ENCODE measurements around the gene SULT1A3. TPM values are rescaled to one million over a fixed set of nuclear protein-coding genes. Genes with fewer than 3 reads are reported as not detected.
"Not testable (repeated sequence)": the region's sequence is repeated elsewhere in the genome, so short reads cannot be mapped to it uniquely, and the experiment has no call there.

Gene SULT1A3
- total RNA-seq, 1 experiment from 2014 or later: 16.8 TPM

- ChIA-PET CTCF (no interaction called here), POLR2A (no interaction called here)
- no TSS peak for BruUV-seq (replicated peaks)
- ATAC-seq (no peak), DNase-seq (ENCODE audit: low read depth, low spot score) (no peak)
- no peak overlapping the region for H3K4me3 ChIP-seq (ENCODE audit: low read depth in 2 of 2, low read length in 2 of 2)
- H3K27me3 ChIP-seq (ENCODE audit: control insufficient read depth, insufficient read depth, low read length): no peaks in the 10 kb centered on the region
- intact Hi-C loops (cut with micrococcal nuclease; ENCODE audit: unreplicated experiment) (no loop called here), in situ Hi-C loops (cut with HindIII; ENCODE audit: low pct_unique_long_range_greater_than_20kb, low sequenced_read_pairs) (no loop called here)
- no peak overlapping the region for H3K27ac ChIP-seq (ENCODE audit: low read length)
- H3K36me3 ChIP-seq (ENCODE audit: control insufficient read depth, insufficient read depth, low read length): no peaks in the 10 kb centered on the region
- H3K9me3 ChIP-seq (ENCODE audit: control insufficient read depth, insufficient read depth, low read depth, low read length): no peaks in the 10 kb centered on the region
- H3K4me1 ChIP-seq (ENCODE audit: control insufficient read depth, insufficient read depth, low read length): no peaks in the 10 kb centered on the region
- TF ChIP-seq REST (IDR thresholded peaks at IDR 0.05; ENCODE audit: insufficient read depth in 1 of 2, low read depth in 2 of 2, low read length in 1 of 2): no peak
- TF ChIP-seq SIN3A (IDR thresholded peaks at IDR 0.05; ENCODE audit: borderline replicate concordance, insufficient read depth, low read depth, low read length): no peak
- TF ChIP-seq TCF7L2 (IDR thresholded peaks at IDR 0.05; ENCODE audit: low read depth, low read length): no peak
- no peak for TF ChIP-seq CTCF (IDR thresholded peaks at IDR 0.05)
- TF ChIP-seq POLR2AphosphoS5 (IDR thresholded peaks at IDR 0.05; ENCODE audit: low read depth, low read length): no peak
Measured at GRCh38 chr16:30163538-30163937, 35.5 kb upstream of the SULT1A3 start.

GRCh38 chr16:30166202-30166902, 32.7 kb upstream of the SULT1A3 start:
- no peak for ATAC-seq
- Histone ChIP-seq H3K27me3 (ENCODE audit: control insufficient read depth, insufficient read depth, low read length) (no peaks in the 10 kb centered on the region), H3K27ac (ENCODE audit: low read length) (no peak overlapping the region), H3K36me3 (ENCODE audit: control insufficient read depth, insufficient read depth, low read length) (no peaks in the 10 kb centered on the region), H3K4me1 (ENCODE audit: control insufficient read depth, insufficient read depth, low read length) (no peaks in the 10 kb centered on the region), H3K4me3 (ENCODE audit: low read depth in 2 of 2, low read length in 2 of 2) (no peak overlapping the region), H3K9me3 (ENCODE audit: control insufficient read depth, insufficient read depth, low read depth, low read length) (no peaks in the 10 kb centered on the region)
- intact Hi-C loops (cut with micrococcal nuclease; ENCODE audit: unreplicated experiment) (no loop called here), in situ Hi-C loops (cut with HindIII; ENCODE audit: low pct_unique_long_range_greater_than_20kb, low sequenced_read_pairs) (no loop called here)
- POLR2A ChIA-PET: no interaction called here
- BruUV-seq (replicated peaks): no TSS peak
- DNase-seq (ENCODE audit: low read depth, low spot score): no peak
- TF ChIP-seq CTCF (IDR thresholded peaks at IDR 0.05): no peak
- TF ChIP-seq SIN3A (IDR thresholded peaks at IDR 0.05; ENCODE audit: borderline replicate concordance, insufficient read depth, low read depth, low read length): no peak
- TF ChIP-seq REST (IDR thresholded peaks at IDR 0.05; ENCODE audit: insufficient read depth in 1 of 2, low read depth in 2 of 2, low read length in 1 of 2): no peak
- no peak for TF ChIP-seq TCF7L2 (IDR thresholded peaks at IDR 0.05; ENCODE audit: low read depth, low read length)
- no peak for TF ChIP-seq POLR2AphosphoS5 (IDR thresholded peaks at IDR 0.05; ENCODE audit: low read depth, low read length)
- CTCF ChIA-PET: no interaction called here

DNA sequence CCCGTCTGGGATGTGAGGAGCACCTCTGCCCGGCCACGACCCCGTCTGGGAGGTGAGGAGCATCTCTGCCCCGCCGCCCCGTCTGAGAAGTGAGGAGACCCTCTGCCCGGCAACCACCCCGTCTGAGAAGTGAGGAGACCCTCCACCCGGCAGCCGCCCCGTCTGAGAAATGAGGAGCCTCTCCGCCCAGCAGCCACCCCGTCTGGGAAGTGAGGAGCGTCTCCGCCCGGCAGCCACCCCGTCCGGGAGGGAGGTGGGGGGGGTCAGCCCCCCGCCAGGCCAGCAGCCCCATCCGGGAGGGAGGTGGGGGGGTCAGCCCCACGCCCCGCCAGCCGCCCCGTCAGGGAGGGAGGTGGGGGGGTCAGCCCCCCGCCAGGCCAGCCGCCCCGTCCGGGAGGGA, 30.3 kb upstream of the SULT1A3 start:
- BruUV-seq (replicated peaks); ATAC-seq; intact Hi-C loops (cut with micrococcal nuclease; ENCODE audit: unreplicated experiment); H3K4me1 ChIP-seq (ENCODE audit: control insufficient read depth, insufficient read depth, low read length); DNase-seq (ENCODE audit: low read depth, low spot score); CTCF ChIA-PET; H3K4me3 ChIP-seq (ENCODE audit: low read depth in 2 of 2, low read length in 2 of 2); H3K27me3 ChIP-seq (ENCODE audit: control insufficient read depth, insufficient read depth, low read length); in situ Hi-C loops (cut with HindIII; ENCODE audit: low pct_unique_long_range_greater_than_20kb, low sequenced_read_pairs); H3K27ac ChIP-seq (ENCODE audit: low read length); H3K9me3 ChIP-seq (ENCODE audit: control insufficient read depth, insufficient read depth, low read depth, low read length); POLR2A ChIA-PET; H3K36me3 ChIP-seq (ENCODE audit: control insufficient read depth, insufficient read depth, low read length): not testable (repeated sequence)
